Esophagus muscularis mucosa (tissue), 4 donors: ENCODE measurements around the gene WDR44. TPM values are rescaled to one million over a fixed set of nuclear protein-coding genes. Genes with fewer than 3 reads are reported as not detected.

Experiments
- DNase-seq: peaks from one replicate; pipeline ENCODE4 v3.0.0-alpha.2; 2017; ENCODE audit errors: extremely low spot score
- H3K27ac ChIP-seq, 4 donors: fragments of 200-600 bp; sonication (generic); replicated peaks in 1 of 4; 1 replicate in 3 of 4; 2 replicates in 1 of 4; pipeline ENCODE4 v1.5.1; 2016 to 2019; ENCODE audit warnings: mild to moderate bottlenecking in 1 of 4
- H3K27me3 ChIP-seq, 4 donors: fragments of 200-600 bp; sonication (generic); one replicate each; pipeline versions ENCODE4 v1.5.1 to v1.6.0; 2016 to 2019
- H3K36me3 ChIP-seq, 4 donors: fragments of 200-600 bp; sonication (generic); one replicate each; pipeline ENCODE4 v1.5.1; 2016 to 2019
- H3K4me1 ChIP-seq, 4 donors: fragments of 200-600 bp; sonication (generic); one replicate each; pipeline ENCODE4 v1.5.1; 2016 to 2019
- H3K4me3 ChIP-seq, 4 donors: fragments of 200-600 bp; sonication (generic); 1 replicate in 2 of 4; 2 replicates in 2 of 4; pipeline ENCODE4 v1.5.1; 2016 to 2019; ENCODE audit warnings: mild to moderate bottlenecking in 4 of 4, moderate library complexity in 1 of 4
- H3K9me3 ChIP-seq, 4 donors: fragments of 200-600 bp; sonication (generic); 1 replicate in 3 of 4; 2 replicates in 1 of 4; pipeline ENCODE4 v1.5.1; 2016 to 2019
- CTCF ChIP-seq, 3 experiments: fragments of 200-600 bp in 2 of 3; fragments of 450-650 bp in 1 of 3; sonication (generic) in 2 of 3; IDR thresholded peaks; one replicate each; pipeline ENCODE4 v1.5.1; 2017 to 2019; ENCODE audit warnings: antibody characterized with exemption in 3 of 3, mild to moderate bottlenecking in 2 of 3, moderate library complexity in 1 of 3
- EP300 ChIP-seq: sonication (generic); formaldehyde crosslinking; IDR thresholded peaks from one replicate; pipeline ENCODE4 v1.6.1; 2017; ENCODE audit warnings: antibody characterized with exemption
- POLR2A ChIP-seq: fragments of 450-650 bp; IDR thresholded peaks from one replicate; pipeline ENCODE4 v1.6.1; 2017; ENCODE audit warnings: antibody characterized with exemption, moderate library complexity, mild to moderate bottlenecking, low read depth
- POLR2AphosphoS5 ChIP-seq, 2 donors: sonication (generic); formaldehyde crosslinking; IDR thresholded peaks; one replicate each; pipeline ENCODE4 v1.6.1; 2017; ENCODE audit warnings: antibody characterized with exemption in 2 of 2
- WGBS: methylation state at CpG from one replicate; pipeline ENCODE4 v1.1.5; 2018; 5-methylcytosine and 5-hydroxymethylcytosine counted together
- intact Hi-C: fragments of 100-400 bp; cut with DNase I; formaldehyde crosslinking; loops from one replicate; pipeline ENCODE4 v1.15.1; 2023
- total RNA-seq, 4 donors: library from RNA; depleted of rRNA; stranded (reverse); fragments of >200 nt; gene quantifications; one replicate each; pipeline versions ENCODE4 v1.1.0 to v1.2.1, GENCODE V29; 2016

Gene WDR44
- total RNA-seq, 4 donors from 2014 or later = 24.4 to 31.9 (median 27.6) TPM

GRCh38 chrX:118418811-118419251 is 72.9 kb downstream of the WDR44 start:
- Histone ChIP-seq H3K9me3 (no peaks in the 10 kb centered on the region), H3K4me1 (peaks cover 0 to 13% (median 8%) of the 10 kb centered on the region in 4 donors), H3K27ac (no peak overlapping the region), H3K27me3 (no peaks in the 10 kb centered on the region), H3K4me3 (no peak overlapping the region), H3K36me3 (peaks cover 0 to 9% (median 2%) of the 10 kb centered on the region in 4 donors)
- WGBS = 71% methylated on average over 6 of the region's 6 CpGs
- DNase-seq = no peak
- no peak for TF ChIP-seq EP300
- intact Hi-C loops = no loop called here

DNA sequence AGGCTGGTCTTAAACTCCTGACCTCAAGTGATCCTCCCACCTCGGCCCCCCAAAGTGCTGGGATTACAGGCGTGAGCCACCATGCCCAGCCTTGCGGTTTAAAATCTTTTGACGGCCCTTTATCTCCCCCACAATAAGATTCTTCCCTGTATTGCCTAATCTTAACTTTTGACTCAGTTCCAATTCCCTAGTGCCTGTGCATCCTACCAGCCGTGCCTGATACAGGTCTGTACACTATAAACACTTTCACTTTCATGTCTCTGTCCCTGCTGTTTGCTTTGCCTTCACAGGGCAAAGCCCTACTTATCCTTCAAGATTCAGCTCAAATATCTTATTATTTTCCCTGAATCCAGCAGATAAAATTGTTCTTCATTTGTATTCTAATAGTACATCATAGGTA is 74.6 kb downstream of the WDR44 start:
- H3K27ac ChIP-seq = peak overlapping the region; percentile 23 to 58 (median 48)
- no peak for DNase-seq
- 58% methylated on average over 5 of the region's 5 CpGs for WGBS
- no peak overlapping the region for H3K4me3 ChIP-seq
- peaks cover 0 to 9% (median 2%) of the 10 kb centered on the region in 4 donors for H3K36me3 ChIP-seq
- intact Hi-C loops = no loop called here
- no peaks in the 10 kb centered on the region for H3K9me3 ChIP-seq
- TF ChIP-seq CTCF (IDR thresholded peaks at IDR 0.05) = no peak
- TF ChIP-seq POLR2AphosphoS5 (IDR thresholded peaks at IDR 0.05) = no peak
- no peak for TF ChIP-seq EP300
- TF ChIP-seq POLR2A = no peak
- H3K27me3 ChIP-seq = no peaks in the 10 kb centered on the region
- H3K4me1 ChIP-seq = peaks cover 0 to 13% (median 8%) of the 10 kb centered on the region in 4 donors

DNA sequence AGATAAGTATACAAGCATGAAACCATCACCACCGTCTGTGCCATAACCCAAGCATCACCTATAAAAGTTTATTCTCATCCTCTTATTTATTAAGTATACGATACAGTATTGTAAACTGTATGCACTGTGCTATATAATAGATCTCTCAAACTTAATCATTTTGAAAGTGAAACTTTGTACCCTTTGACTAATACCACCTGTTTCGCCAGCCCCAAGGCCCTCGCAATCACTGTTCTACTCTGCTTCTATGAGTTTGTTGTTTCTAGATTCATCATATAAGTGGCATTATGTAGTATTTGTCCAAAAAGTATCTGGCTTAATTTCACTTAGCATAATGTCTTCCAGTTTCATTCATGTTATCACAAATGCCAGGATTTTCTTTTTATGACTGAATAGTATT is 77.7 kb downstream of the WDR44 start:
- 86% methylated on average over 4 of the region's 4 CpGs for WGBS
- TF ChIP-seq CTCF (IDR thresholded peaks at IDR 0.05) = no peak
- no peak for TF ChIP-seq EP300
- TF ChIP-seq POLR2A = no peak
- TF ChIP-seq POLR2AphosphoS5 (IDR thresholded peaks at IDR 0.05) = no peak

DNA sequence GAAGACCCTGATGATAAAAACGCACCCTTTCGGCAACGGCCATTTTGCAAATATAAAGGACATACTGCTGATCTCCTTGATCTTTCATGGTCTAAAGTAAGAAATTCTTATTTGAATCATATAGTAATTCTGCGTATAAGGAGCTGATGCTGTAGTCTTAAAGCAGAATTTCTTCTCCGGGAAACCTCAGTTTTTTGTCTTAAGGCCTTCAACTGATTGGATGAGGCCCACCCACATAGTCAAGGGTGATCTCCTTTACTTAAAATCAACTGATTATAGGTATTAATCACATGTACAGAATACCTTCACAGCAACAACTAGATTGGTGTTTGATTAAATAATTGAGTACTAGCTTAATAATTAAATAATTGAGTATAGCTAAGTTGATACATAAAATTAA is 86.9 kb downstream of the WDR44 start:
- Histone ChIP-seq H3K4me3 (no peak overlapping the region), H3K27ac (no peak overlapping the region), H3K36me3 (peaks cover 0 to 29% (median 16%) of the 10 kb centered on the region in 4 donors), H3K27me3 (no peaks in the 10 kb centered on the region), H3K4me1 (no peaks in the 10 kb centered on the region), H3K9me3 (no peaks in the 10 kb centered on the region)
- intact Hi-C loops = no loop called here
- no peak for DNase-seq
- WGBS = 92% methylated on average over 5 of the region's 5 CpGs
- TF ChIP-seq CTCF (IDR thresholded peaks at IDR 0.05) (no peak), POLR2A (no peak), POLR2AphosphoS5 (IDR thresholded peaks at IDR 0.05) (no peak), EP300 (no peak)

More for the DNA sequence above, 77.7 kb downstream of the WDR44 start:
- no peak for DNase-seq
- intact Hi-C loops = no loop called here
- H3K27ac ChIP-seq = no peak overlapping the region
- no peaks in the 10 kb centered on the region for H3K27me3 ChIP-seq
- H3K9me3 ChIP-seq = no peaks in the 10 kb centered on the region
- peaks cover 0 to 5% (median 2%) of the 10 kb centered on the region in 4 donors for H3K36me3 ChIP-seq
- no peak overlapping the region for H3K4me3 ChIP-seq
- H3K4me1 ChIP-seq = peaks cover 0 to 13% (median 8%) of the 10 kb centered on the region in 4 donors

GRCh38 chrX:118437283-118437682 is 91.4 kb downstream of the WDR44 start:
- intact Hi-C loops = no loop called here
- no peaks in the 10 kb centered on the region for H3K4me1 ChIP-seq
- no peak for TF ChIP-seq EP300
- TF ChIP-seq POLR2A = no peak
- no peak for TF ChIP-seq CTCF (IDR thresholded peaks at IDR 0.05)
- TF ChIP-seq POLR2AphosphoS5 (IDR thresholded peaks at IDR 0.05) = no peak
- peaks cover 0 to 50% (median 25%) of the 10 kb centered on the region in 4 donors for H3K36me3 ChIP-seq
- H3K4me3 ChIP-seq = no peak overlapping the region
- no peaks in the 10 kb centered on the region for H3K9me3 ChIP-seq
- WGBS = 33% methylated on average over 1 of the region's 1 CpG
- no peaks in the 10 kb centered on the region for H3K27me3 ChIP-seq
- no peak overlapping the region for H3K27ac ChIP-seq
- DNase-seq = no peak
